Colonic mucosa (tissue), 4 donors: ENCODE data around the gene FRS3. TPM values are rescaled to one million over a fixed set of nuclear protein-coding genes. Genes with fewer than 3 reads are reported as not detected.

Experiments
- DNase-seq: peaks from one replicate; pipeline ENCODE4 v3.0.0-alpha.2; 2020
- H3K27ac ChIP-seq: fragments of 200-600 bp; one replicate; pipeline ENCODE4 v1.8.0; 2021
- H3K27me3 ChIP-seq: fragments of 200-600 bp; one replicate; pipeline ENCODE4 v1.8.0; 2021
- H3K36me3 ChIP-seq: fragments of 200-600 bp; one replicate; pipeline ENCODE4 v1.8.0; 2021
- H3K4me1 ChIP-seq: fragments of 200-600 bp; one replicate; pipeline ENCODE4 v1.8.0; 2021; ENCODE audit warnings: mild to moderate bottlenecking
- H3K4me3 ChIP-seq: fragments of 200-600 bp; one replicate; pipeline ENCODE4 v1.8.0; 2021
- H3K9ac ChIP-seq, 2 donors: one replicate each; pipeline ENCODE4 v1.7.0; 2013; ENCODE audit warnings: control low read depth in 2 of 2, low read depth in 2 of 2, low read length in 2 of 2
- H3K9me3 ChIP-seq: fragments of 200-600 bp; one replicate; pipeline ENCODE4 v1.8.0; 2021
- CTCF ChIP-seq: fragments of 200-600 bp; IDR thresholded peaks from one replicate; pipeline ENCODE4 v1.8.0; 2022; ENCODE audit warnings: antibody characterized with exemption, mild to moderate bottlenecking
- intact Hi-C: fragments of 100-400 bp; cut with DNase I; formaldehyde crosslinking; loops from one replicate; pipeline ENCODE4 v1.14.1; 2022
- total RNA-seq, 2 donors: library from RNA; stranded (reverse); fragmentation: NEBNext Ultra II Directional in 1 of 2; extraction: Animal tissue kit (Norgen Biotek cat#: 25700) in 1 of 2; gene quantifications; one replicate each; pipeline ENCODE4 v1.2.1, GENCODE V29; 2021
- donor health status: healthy.
- donor health status: DM: no; HTN: no; CAD: no.
- donor health status: DM: no; HTN: no; CAD: no.

The FRS3 gene
- total RNA-seq, 2 donors from 2014 or later: 2.7 to 3.4 TPM

DNA sequence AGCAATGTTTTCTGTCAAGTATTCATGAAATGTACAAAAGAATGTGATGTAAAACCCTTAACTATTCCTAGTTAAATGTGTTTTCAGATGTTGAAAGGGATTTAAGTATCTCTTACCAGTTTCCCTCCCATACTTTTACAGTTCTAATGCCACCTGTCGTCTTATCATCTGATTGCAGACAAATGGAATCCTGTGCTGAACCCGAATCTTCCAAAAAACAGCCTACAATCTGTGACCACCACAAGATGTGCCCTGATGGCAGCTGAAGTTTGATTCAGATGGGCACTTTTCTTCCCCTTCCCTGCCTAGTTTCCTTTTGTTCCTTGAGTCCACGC is 9.7 kb upstream of the FRS3 start:
- H3K4me3 ChIP-seq: no peak overlapping the region

GRCh38 chr6:41787219-41787917 is 7.7 kb upstream of the FRS3 start, which contains the start of gene TOMM6:
TSS of gene TOMM6 (plus strand) at chr6:41787694. CDS start at chr6:41787698, 4 bp downstream.
- intact Hi-C loops: loop anchor here (5.0 kb wide), 1 partner anchor 135 kb away; the partner anchor contains the start of genes BYSL and MED20
- no peaks in the 10 kb centered on the region for H3K27me3 ChIP-seq
- H3K36me3 ChIP-seq: peaks cover 6% of the 10 kb centered on the region
- TF ChIP-seq CTCF: peak; percentile 83
- peak within 1 kb of the TSS; percentile 99 for H3K4me3 ChIP-seq
- no peaks in the 10 kb centered on the region for H3K9me3 ChIP-seq
- peaks cover 8% of the 10 kb centered on the region for H3K4me1 ChIP-seq
- DNase-seq: peak; percentile 96
- H3K27ac ChIP-seq: peak within 1 kb of the TSS; percentile 92
- peak within 1 kb of the TSS; percentile 86 to 98 for H3K9ac ChIP-seq

More for the DNA sequence above, 9.7 kb upstream of the FRS3 start:
- Histone ChIP-seq H3K9ac (no peak overlapping the region), H3K9me3 (no peaks in the 10 kb centered on the region), H3K36me3 (peaks cover 6% of the 10 kb centered on the region), H3K27me3 (no peaks in the 10 kb centered on the region), H3K4me1 (peaks cover 8% of the 10 kb centered on the region), H3K27ac (no peak overlapping the region)
- TF ChIP-seq CTCF: no peak
- no peak for DNase-seq
- intact Hi-C loops: loop anchor here (5.0 kb wide), 1 partner anchor 133 kb away; the partner anchor contains the start of genes BYSL and MED20

GRCh38 chr6:41786451-41787218 is 6.9 kb upstream of the FRS3 start:
- Histone ChIP-seq H3K4me3 (peak overlapping the region; percentile 99), H3K4me1 (peaks cover 8% of the 10 kb centered on the region), H3K27ac (peak overlapping the region; percentile 92), H3K9me3 (no peaks in the 10 kb centered on the region), H3K36me3 (peaks cover 6% of the 10 kb centered on the region), H3K9ac (peak overlapping the region; percentile 86 to 98), H3K27me3 (no peaks in the 10 kb centered on the region)
- intact Hi-C loops: loop anchor here (5.0 kb wide), 1 partner anchor 136 kb away; the partner anchor contains the start of genes BYSL and MED20
- peak; percentile 84 for TF ChIP-seq CTCF
- peak; percentile 93 for DNase-seq

DNA sequence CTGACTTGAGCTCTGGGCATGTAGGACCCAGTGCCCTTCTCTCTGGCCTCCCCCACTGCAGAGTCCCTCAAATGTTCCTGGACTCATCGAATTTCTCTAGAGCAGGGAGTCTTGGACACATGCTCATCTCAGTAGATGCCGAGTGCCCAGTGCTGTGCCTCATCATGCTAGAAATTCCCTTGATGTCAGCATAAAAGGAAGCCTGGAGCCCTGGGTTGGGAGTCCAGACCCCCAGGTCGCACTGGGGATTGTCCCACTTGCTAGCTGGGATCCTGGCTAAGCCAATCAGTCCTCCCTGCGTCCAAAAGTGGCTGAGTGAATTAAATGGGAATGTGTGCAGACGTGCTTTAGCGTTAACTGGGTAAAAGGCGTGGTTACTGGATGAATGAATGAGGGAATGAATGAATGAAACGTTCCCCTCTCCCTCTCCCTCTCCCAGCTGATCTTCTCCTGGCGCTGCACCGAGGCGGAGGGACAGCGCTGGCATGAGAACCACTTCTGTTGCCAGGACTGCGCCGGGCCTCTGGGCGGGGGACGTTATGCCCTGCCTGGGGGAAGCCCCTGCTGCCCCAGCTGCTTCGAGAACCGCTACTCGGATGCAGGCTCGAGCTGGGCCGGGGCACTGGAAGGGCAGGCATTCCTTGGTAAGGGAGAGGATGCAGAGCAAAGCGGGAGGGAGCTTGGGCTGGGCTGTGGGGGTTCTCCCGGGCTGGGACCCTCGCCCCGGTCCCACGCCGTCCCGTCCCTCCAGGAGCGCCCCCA is 6.2 kb upstream of the FRS3 start:
- Histone ChIP-seq H3K9me3 (no peaks in the 10 kb centered on the region), H3K36me3 (peaks cover 6% of the 10 kb centered on the region), H3K27me3 (no peaks in the 10 kb centered on the region), H3K27ac (peak overlapping the region; percentile 92), H3K4me3 (peak overlapping the region; percentile 99), H3K4me1 (peaks cover 8% of the 10 kb centered on the region), H3K9ac (peak overlapping the region; percentile 54 to 55)
- no peak for TF ChIP-seq CTCF
- peak; percentile 40 for DNase-seq
- intact Hi-C loops: loop anchor here (5.0 kb wide), 1 partner anchor 136 kb away; the partner anchor contains the start of genes BYSL and MED20

GRCh38 chr6:41785254-41785653 is 5.6 kb upstream of the FRS3 start:
- DNase-seq: no peak
- TF ChIP-seq CTCF: no peak
- H3K9me3 ChIP-seq: no peaks in the 10 kb centered on the region
- no peaks in the 10 kb centered on the region for H3K27me3 ChIP-seq
- H3K9ac ChIP-seq: no peak overlapping the region
- no peak overlapping the region for H3K4me3 ChIP-seq
- no peak overlapping the region for H3K27ac ChIP-seq
- H3K4me1 ChIP-seq: peaks cover 8% of the 10 kb centered on the region
- peaks cover 5% of the 10 kb centered on the region for H3K36me3 ChIP-seq
- intact Hi-C loops: loop anchor here (5.0 kb wide), 1 partner anchor 137 kb away; the partner anchor contains the start of genes BYSL and MED20
